SK-N-SH treated with all-trans-retinoic acid at 6 μM for 48 hours (cell line): ENCODE data around the gene NSRP1.

Source experiments
- ARNTL ChIP-seq: fragments of 450-650 bp; formaldehyde crosslinking; IDR thresholded peaks from 2 replicates; pipeline ENCODE4 v1.5.0; 2020; ENCODE audit warnings: low read depth, mild to moderate bottlenecking, moderate library complexity, borderline replicate concordance
- CREB5 ChIP-seq: fragments of 250-450 bp; sonication (Bioruptor Pico); IDR thresholded peaks from 2 replicates; pipeline ENCODE4 v1.5.1; 2020; ENCODE audit warnings: low read depth, mild to moderate bottlenecking, moderate library complexity
- OSR1 ChIP-seq: fragments of 250-450 bp; sonication (Bioruptor Pico); IDR thresholded peaks from 2 replicates; pipeline ENCODE4 v1.8.0; 2022; ENCODE audit warnings: moderate library complexity, mild to moderate bottlenecking, inconsistent platforms
- PATZ1 ChIP-seq: fragments of 250-450 bp; sonication (Bioruptor Pico); IDR thresholded peaks from 2 replicates; pipeline ENCODE4 v1.8.0; 2020; ENCODE audit warnings: mild to moderate bottlenecking, moderate library complexity, borderline replicate concordance
- POU6F1 ChIP-seq: fragments of 250-450 bp; sonication (Bioruptor Pico); IDR thresholded peaks from 2 replicates; pipeline ENCODE4 v1.8.0; 2021; ENCODE audit warnings: low read depth, mild to moderate bottlenecking, moderate library complexity, borderline replicate concordance
- PPARA ChIP-seq: fragments of 250-450 bp; sonication (Bioruptor Pico); IDR thresholded peaks from 2 replicates; pipeline ENCODE4 v1.5.0; 2020; ENCODE audit warnings: mild to moderate bottlenecking, borderline replicate concordance
- RARB ChIP-seq: fragments of 250-450 bp; sonication (Bioruptor Pico); IDR thresholded peaks from 2 replicates; pipeline ENCODE4 v1.8.0; 2021; ENCODE audit warnings: mild to moderate bottlenecking, moderate library complexity
- SNAI2 ChIP-seq: fragments of 250-450 bp; sonication (Bioruptor Pico); IDR thresholded peaks from 2 replicates; pipeline ENCODE4 v1.5.0; 2020; ENCODE audit warnings: mild to moderate bottlenecking, moderate library complexity
- TOX ChIP-seq: fragments of 250-450 bp; sonication (Bioruptor Pico); IDR thresholded peaks from 2 replicates; pipeline ENCODE4 v1.8.0; 2021; ENCODE audit warnings: mild to moderate bottlenecking, moderate library complexity, borderline replicate concordance
- ZC3H10 ChIP-seq: fragments of 250-450 bp; sonication (Bioruptor Pico); IDR thresholded peaks from 2 replicates; pipeline ENCODE4 v1.5.1; 2021; ENCODE audit warnings: mild to moderate bottlenecking, moderate library complexity
- ZFP3 ChIP-seq: fragments of 250-450 bp; sonication (Bioruptor Pico); IDR thresholded peaks from 2 replicates; pipeline ENCODE4 v1.5.0; 2020; ENCODE audit warnings: mild to moderate bottlenecking, moderate library complexity
- ZFP30 ChIP-seq: fragments of 450-650 bp; formaldehyde crosslinking; IDR thresholded peaks from 2 replicates; pipeline ENCODE4 v1.5.0; 2022; ENCODE audit warnings: mild to moderate bottlenecking, moderate library complexity
- TF ChIP-seq, protein P1 (sequence below): fragments of 250-450 bp; sonication (Bioruptor Pico); IDR thresholded peaks from 2 replicates; pipeline ENCODE4 v1.5.0; 2020; ENCODE audit warnings: mild to moderate bottlenecking, moderate library complexity

GRCh38 chr17:30228011-30228410, 111.4 kb downstream of the NSRP1 start:
- TF ChIP-seq SNAI2 (CRISPR knock-in tag) (no peak), TOX (no peak), ZFP30 (CRISPR knock-in tag) (no peak), PATZ1 (CRISPR knock-in tag) (no peak), ARNTL (CRISPR knock-in tag) (no peak), RARB (CRISPR knock-in tag) (no peak), ZFP3 (CRISPR knock-in tag) (no peak), POU6F1 (no peak), OSR1 (no peak), ZC3H10 (no peak), PPARA (CRISPR knock-in tag) (no peak), CREB5 (CRISPR knock-in tag) (no peak)
- TF ChIP-seq, protein P1, sequence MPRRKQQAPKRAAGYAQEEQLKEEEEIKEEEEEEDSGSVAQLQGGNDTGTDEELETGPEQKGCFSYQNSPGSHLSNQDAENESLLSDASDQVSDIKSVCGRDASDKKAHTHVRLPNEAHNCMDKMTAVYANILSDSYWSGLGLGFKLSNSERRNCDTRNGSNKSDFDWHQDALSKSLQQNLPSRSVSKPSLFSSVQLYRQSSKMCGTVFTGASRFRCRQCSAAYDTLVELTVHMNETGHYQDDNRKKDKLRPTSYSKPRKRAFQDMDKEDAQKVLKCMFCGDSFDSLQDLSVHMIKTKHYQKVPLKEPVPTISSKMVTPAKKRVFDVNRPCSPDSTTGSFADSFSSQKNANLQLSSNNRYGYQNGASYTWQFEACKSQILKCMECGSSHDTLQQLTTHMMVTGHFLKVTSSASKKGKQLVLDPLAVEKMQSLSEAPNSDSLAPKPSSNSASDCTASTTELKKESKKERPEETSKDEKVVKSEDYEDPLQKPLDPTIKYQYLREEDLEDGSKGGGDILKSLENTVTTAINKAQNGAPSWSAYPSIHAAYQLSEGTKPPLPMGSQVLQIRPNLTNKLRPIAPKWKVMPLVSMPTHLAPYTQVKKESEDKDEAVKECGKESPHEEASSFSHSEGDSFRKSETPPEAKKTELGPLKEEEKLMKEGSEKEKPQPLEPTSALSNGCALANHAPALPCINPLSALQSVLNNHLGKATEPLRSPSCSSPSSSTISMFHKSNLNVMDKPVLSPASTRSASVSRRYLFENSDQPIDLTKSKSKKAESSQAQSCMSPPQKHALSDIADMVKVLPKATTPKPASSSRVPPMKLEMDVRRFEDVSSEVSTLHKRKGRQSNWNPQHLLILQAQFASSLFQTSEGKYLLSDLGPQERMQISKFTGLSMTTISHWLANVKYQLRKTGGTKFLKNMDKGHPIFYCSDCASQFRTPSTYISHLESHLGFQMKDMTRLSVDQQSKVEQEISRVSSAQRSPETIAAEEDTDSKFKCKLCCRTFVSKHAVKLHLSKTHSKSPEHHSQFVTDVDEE (CRISPR knock-in tag): no peak
